Activated naive CD8-positive, alpha-beta T cell treated with anti-CD3 and anti-CD28 coated beads, Interleukin-2, amount 50 U/mL, for 24 hours (primary cell): ENCODE measurements around the gene SART3.

Experiments used
- ATAC-seq: fragments of 150-1000 bp; cut with Tn5 transposase; one replicate; pipeline ENCODE4 v1.10.0; 2021
- DNase-seq: peaks from one replicate; pipeline ENCODE4 v3.0.0; 2021
- H3K27ac Mint-ChIP-seq: one replicate; pipeline ENCODE4 v1.8.0; 2021; ENCODE audit warnings: mild to moderate bottlenecking, mixed read lengths
- H3K27me3 Mint-ChIP-seq: one replicate; pipeline ENCODE4 v1.8.0; 2021; ENCODE audit warnings: mixed read lengths
- H3K36me3 Mint-ChIP-seq: one replicate; pipeline ENCODE4 v1.8.0; 2021; ENCODE audit warnings: low read depth, mixed read lengths
- H3K4me1 Mint-ChIP-seq: one replicate; pipeline ENCODE4 v1.8.0; 2021; ENCODE audit warnings: mixed read lengths
- H3K4me3 Mint-ChIP-seq: one replicate; pipeline ENCODE4 v1.8.0; 2021; ENCODE audit warnings: mild to moderate bottlenecking, moderate library complexity, mixed read lengths
- H3K9me3 Mint-ChIP-seq: one replicate; pipeline ENCODE4 v1.8.0; 2021; ENCODE audit warnings: mixed read lengths

Gene SART3, protein sequence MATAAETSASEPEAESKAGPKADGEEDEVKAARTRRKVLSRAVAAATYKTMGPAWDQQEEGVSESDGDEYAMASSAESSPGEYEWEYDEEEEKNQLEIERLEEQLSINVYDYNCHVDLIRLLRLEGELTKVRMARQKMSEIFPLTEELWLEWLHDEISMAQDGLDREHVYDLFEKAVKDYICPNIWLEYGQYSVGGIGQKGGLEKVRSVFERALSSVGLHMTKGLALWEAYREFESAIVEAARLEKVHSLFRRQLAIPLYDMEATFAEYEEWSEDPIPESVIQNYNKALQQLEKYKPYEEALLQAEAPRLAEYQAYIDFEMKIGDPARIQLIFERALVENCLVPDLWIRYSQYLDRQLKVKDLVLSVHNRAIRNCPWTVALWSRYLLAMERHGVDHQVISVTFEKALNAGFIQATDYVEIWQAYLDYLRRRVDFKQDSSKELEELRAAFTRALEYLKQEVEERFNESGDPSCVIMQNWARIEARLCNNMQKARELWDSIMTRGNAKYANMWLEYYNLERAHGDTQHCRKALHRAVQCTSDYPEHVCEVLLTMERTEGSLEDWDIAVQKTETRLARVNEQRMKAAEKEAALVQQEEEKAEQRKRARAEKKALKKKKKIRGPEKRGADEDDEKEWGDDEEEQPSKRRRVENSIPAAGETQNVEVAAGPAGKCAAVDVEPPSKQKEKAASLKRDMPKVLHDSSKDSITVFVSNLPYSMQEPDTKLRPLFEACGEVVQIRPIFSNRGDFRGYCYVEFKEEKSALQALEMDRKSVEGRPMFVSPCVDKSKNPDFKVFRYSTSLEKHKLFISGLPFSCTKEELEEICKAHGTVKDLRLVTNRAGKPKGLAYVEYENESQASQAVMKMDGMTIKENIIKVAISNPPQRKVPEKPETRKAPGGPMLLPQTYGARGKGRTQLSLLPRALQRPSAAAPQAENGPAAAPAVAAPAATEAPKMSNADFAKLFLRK

DNA sequence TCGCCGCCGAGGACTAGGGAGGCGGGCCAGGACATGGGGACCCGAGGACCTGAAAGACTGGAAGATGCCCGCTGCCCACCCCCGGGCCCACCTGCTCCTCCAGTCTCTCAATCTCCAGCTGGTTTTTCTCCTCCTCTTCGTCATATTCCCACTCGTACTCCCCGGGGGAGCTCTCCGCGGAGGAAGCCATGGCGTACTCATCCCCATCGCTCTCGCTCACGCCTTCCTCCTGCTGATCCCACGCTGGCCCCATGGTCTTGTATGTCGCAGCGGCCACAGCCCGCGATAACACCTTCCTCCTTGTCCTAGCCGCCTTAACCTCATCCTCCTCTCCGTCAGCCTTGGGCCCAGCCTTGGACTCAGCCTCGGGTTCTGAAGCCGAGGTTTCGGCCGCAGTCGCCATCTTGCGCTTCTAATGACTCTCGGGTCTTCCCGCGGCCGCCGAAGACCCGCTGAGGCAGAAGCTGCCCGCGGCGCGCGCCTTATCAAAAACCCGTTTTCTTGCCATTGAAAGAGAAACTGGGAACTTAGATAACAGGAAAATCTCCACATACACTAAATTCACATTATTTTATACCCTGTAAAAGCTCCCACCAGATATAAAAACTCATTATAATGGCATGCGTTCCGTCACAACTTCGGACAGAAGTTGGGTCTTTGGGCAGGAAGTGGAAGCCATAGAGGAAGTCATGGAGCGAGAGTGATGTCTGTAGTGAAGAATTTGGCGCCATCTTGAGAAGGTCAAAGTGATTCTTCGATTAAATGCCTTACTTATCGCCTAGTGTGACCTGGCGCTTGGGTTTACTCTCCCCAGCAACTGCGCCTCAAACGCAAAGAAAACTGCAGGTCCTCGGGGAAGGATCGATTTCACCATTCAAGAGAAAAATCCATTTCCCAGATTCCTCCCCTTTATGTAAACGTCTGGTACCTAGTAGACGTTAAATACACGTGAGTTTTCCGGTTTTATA is at the start of gene SART3:
SART3 (minus strand) TSS at position 422 of the 968 bp plus-strand sequence; CDS start at position 403, 19 bp downstream.
- peak within 1 kb of the TSS; percentile 100 for H3K4me3 Mint-ChIP-seq
- ATAC-seq: peak; percentile 31
- peaks cover 37% of the 10 kb centered on the region for H3K36me3 Mint-ChIP-seq
- peaks cover 68% of the 10 kb centered on the region for H3K4me1 Mint-ChIP-seq
- H3K9me3 Mint-ChIP-seq: no peaks in the 10 kb centered on the region
- no peaks in the 10 kb centered on the region for H3K27me3 Mint-ChIP-seq
- H3K27ac Mint-ChIP-seq: peak within 1 kb of the TSS; percentile 100
- peak; percentile 83 for DNase-seq

DNA sequence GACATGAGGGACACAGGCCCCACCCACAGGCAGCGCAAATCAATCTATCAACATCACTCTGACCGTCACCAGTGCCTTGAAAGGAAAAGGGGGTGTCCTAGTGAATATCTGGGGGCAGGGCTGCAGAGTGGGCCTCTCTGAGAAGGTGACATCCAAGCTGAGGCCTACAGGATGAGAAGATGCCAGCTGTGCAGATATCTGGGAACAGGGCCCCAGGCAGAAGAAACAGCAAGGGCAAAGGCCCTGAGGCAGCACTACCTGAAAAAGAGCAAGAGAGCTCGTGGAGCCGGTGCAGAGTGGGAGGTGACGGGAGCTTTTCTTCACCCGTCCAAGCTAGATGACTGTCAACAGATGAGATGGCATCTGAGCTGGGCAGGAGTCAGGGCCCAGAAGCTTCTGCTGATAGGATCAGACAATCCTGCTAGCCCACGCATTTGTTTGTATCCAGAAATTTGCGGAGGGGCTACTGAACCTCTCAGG is 49.4 kb upstream of the SART3 start:
- DNase-seq (no peak), ATAC-seq (no peak)
- H3K36me3 Mint-ChIP-seq: peaks cover 2% of the 10 kb centered on the region
- no peak overlapping the region for H3K4me3 Mint-ChIP-seq
- no peak overlapping the region for H3K27ac Mint-ChIP-seq
- H3K27me3 Mint-ChIP-seq: peaks cover 5% of the 10 kb centered on the region
- peaks cover 33% of the 10 kb centered on the region for H3K4me1 Mint-ChIP-seq
- H3K9me3 Mint-ChIP-seq: peaks cover 3% of the 10 kb centered on the region

DNA sequence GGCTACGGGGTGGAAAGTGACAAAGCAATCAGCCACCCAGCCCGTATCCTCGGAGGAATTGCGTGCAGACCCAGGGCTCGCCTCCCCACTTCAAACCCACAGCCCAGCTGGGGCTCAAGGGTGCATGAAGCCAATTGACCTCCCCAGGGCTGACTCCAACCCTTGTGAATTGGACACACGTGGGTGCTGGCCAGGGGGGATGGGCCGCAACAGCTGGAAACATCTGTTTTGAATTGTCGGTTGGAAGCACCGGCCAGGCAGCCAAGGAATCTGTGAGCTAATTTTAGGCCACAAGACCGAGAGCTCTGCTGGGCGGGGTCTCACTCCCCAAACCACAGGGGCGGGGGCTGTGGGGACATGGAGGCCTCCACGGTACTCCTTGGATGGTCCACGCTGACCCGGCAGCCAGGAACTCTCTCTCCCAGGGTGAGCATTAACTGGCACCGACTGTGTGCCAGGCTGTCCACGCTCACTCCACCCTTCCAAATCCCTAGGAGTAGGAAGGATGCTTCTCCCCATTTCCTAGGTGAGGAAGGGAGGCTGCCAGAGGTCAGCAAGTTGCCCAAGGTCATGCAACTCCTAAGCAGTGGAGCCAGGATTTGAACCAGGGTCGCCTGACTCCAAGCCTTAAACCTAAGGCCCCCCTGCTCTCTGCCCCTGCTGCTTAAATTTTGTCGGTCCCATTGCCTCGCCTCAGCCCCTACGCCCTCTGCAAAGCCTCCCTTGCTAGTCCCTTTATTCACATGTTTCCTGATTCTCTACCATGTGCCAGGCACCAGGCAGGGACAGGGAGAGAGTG is 48.8 kb upstream of the SART3 start:
- Mint-ChIP-seq H3K4me3 (no peak overlapping the region), H3K27ac (no peak overlapping the region), H3K36me3 (peaks cover 2% of the 10 kb centered on the region), H3K9me3 (peaks cover 4% of the 10 kb centered on the region), H3K4me1 (peaks cover 31% of the 10 kb centered on the region), H3K27me3 (peaks cover 6% of the 10 kb centered on the region)
- no peak for DNase-seq
- ATAC-seq: no peak

DNA sequence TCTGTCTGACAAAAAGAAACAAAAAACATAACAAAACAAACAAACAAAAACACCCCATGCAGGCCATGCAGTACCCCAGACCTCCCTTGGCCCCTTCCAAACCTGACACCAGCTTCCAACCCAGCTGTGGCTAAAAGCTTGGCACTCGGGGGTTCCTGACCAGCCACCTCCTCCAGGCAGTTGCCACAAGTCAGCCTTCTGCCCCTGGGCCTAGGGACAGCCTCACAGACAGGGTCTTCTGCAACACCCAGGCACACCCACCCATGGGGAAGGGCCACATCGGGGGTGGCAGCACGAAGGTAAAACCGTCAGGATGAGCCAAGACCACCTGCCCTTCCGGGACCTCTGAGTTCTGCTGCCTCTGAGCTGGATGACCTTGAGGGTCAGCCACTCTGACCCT is 47.6 kb upstream of the SART3 start:
- no peak for DNase-seq
- no peak for ATAC-seq
- H3K27ac Mint-ChIP-seq: no peak overlapping the region
- peaks cover 2% of the 10 kb centered on the region for H3K36me3 Mint-ChIP-seq
- no peak overlapping the region for H3K4me3 Mint-ChIP-seq
- H3K4me1 Mint-ChIP-seq: peaks cover 24% of the 10 kb centered on the region
- peaks cover 4% of the 10 kb centered on the region for H3K9me3 Mint-ChIP-seq
- peaks cover 6% of the 10 kb centered on the region for H3K27me3 Mint-ChIP-seq

DNA sequence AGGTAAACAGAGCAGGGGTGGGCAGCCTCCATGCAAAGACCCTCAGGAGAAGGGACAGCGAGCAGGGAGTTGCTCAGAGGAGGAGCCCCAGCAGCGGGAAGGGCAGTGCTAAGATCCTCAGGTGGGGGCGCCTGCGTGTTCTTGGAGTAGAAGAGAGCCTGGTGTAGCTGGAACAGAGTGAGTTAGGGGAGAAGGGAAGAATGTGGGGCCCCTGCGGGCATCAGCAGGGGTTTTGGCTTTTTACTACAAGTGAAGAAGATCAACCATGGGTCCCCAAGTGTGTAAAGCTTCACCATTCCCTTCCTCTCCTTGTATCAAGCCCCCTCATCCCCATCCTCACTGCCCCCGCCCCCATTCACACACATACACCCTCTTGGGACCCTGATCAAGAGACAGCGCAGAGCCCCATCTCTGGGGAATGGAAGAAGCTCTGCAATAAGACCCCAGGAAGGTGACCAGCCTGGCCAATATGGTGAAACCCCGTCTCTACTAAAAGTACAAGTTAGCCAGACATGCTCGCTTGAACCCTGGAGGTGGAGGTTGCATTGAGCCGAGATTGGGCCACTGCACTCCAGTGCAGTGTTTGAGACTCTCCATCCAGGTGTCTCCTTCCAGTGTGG is 47.1 kb upstream of the SART3 start:
- H3K4me3 Mint-ChIP-seq: no peak overlapping the region
- no peak for ATAC-seq
- peaks cover 6% of the 10 kb centered on the region for H3K27me3 Mint-ChIP-seq
- H3K9me3 Mint-ChIP-seq: peaks cover 4% of the 10 kb centered on the region
- no peak for DNase-seq
- H3K36me3 Mint-ChIP-seq: peaks cover 2% of the 10 kb centered on the region
- H3K27ac Mint-ChIP-seq: no peak overlapping the region
- H3K4me1 Mint-ChIP-seq: peaks cover 19% of the 10 kb centered on the region

DNA sequence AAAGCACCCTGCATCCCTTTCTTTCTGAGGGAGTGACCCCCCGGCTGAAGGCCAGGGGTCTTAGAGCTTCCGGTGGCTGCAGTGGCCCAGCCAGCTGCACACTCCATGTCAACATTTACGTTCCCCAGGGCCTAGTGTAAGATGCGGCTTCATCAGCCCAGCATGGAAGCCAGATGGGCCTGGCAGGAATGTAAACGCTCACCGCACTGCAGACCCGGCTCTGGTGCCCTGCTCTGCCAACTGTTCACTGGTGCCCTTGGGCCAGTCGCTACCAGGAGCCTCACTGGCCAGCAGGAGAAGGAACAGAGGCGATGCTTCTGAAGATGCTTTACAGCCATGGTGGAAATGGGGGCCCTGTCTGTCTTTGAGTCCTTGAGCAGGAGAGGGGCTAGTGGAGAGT is 45.5 kb upstream of the SART3 start:
- DNase-seq (no peak), ATAC-seq (no peak)
- H3K9me3 Mint-ChIP-seq: peaks cover 4% of the 10 kb centered on the region
- H3K4me1 Mint-ChIP-seq: peaks cover 3% of the 10 kb centered on the region
- peak overlapping the region; percentile 14 for H3K4me3 Mint-ChIP-seq
- peaks cover 2% of the 10 kb centered on the region for H3K36me3 Mint-ChIP-seq
- H3K27ac Mint-ChIP-seq: peak overlapping the region; percentile 86
- peaks cover 6% of the 10 kb centered on the region for H3K27me3 Mint-ChIP-seq

DNA sequence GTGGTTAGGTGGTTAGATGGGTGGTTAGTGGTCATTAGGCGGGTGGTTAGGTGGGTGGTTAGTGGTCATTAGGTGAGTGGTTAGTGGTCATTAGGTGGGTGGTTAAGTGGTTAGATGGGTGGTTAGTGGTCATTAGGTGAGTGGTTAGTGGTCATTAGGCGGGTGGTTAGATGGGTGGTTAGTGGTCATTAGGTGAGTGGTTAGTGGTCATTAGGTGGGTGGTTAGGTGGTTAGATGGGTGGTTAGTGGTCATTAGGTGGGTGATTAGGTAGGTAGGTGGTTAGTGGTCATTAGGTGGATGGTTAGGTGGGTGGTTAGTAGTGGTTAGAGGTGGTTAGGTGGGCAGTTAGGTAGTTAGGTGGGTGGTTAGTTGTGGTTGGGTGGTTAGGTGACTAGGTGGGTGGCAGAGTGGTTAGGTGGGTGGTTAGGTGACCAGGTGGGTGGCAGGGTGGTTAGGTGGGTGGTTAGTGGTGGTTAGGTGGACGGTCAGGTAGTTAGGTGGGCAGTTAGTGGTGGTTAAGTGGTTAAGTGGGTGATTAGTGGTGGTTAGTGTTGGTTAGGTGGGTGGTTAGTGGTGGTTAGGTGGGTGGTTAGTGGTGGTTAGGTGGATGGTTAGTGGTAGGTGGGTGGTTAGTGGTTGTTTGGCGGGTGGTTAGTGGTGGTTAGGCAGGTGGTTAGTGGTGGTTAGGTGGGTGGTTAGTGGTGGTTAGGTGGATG is 44.9 kb upstream of the SART3 start:
- Mint-ChIP-seq H3K4me3 (peak overlapping the region; percentile 47), H3K27ac (peak overlapping the region; percentile 86)

DNA sequence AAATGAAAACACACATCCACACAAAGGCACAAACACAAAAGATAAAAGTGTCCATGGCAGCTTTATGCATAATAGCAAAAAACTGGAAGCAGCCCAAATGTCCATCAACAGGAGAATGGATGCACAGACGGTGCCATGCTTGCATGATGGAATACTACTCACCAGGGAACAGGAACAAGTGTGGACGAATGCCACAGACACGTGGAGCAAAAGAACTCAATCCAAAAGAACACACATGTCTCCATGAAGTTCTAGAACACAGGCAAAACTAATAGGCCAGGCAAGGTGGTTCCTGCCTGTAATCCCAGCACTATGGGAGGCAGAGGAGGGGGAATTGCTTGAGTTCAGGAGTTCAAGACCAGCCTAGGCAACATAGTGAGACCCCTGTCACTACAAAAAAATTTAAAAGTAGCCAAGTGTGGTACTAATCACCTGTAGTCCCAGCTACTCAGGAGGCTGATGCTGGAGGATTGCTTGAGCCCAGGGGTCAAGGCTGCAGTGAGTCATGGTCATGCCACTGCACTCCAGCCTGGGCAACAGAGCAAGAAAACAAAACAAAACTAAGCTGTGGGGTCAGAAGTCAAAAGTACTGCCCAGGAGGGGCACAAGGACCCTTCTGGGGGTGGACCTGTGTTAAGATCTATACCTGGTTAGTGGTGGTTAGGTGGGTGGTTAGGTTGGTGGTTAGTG is 44.2 kb upstream of the SART3 start:
- peak overlapping the region; percentile 47 for H3K4me3 Mint-ChIP-seq
- peaks cover 3% of the 10 kb centered on the region for H3K4me1 Mint-ChIP-seq
- peaks cover 6% of the 10 kb centered on the region for H3K27me3 Mint-ChIP-seq
- H3K27ac Mint-ChIP-seq: peak overlapping the region; percentile 86
- peaks cover 2% of the 10 kb centered on the region for H3K36me3 Mint-ChIP-seq
- peaks cover 4% of the 10 kb centered on the region for H3K9me3 Mint-ChIP-seq
- DNase-seq: no peak
- no peak for ATAC-seq

More for the DNA sequence above, 44.9 kb upstream of the SART3 start:
- Mint-ChIP-seq H3K27me3 (peaks cover 6% of the 10 kb centered on the region), H3K36me3 (peaks cover 2% of the 10 kb centered on the region), H3K9me3 (peaks cover 4% of the 10 kb centered on the region), H3K4me1 (peaks cover 3% of the 10 kb centered on the region)
- no peak for ATAC-seq
- DNase-seq: no peak

DNA sequence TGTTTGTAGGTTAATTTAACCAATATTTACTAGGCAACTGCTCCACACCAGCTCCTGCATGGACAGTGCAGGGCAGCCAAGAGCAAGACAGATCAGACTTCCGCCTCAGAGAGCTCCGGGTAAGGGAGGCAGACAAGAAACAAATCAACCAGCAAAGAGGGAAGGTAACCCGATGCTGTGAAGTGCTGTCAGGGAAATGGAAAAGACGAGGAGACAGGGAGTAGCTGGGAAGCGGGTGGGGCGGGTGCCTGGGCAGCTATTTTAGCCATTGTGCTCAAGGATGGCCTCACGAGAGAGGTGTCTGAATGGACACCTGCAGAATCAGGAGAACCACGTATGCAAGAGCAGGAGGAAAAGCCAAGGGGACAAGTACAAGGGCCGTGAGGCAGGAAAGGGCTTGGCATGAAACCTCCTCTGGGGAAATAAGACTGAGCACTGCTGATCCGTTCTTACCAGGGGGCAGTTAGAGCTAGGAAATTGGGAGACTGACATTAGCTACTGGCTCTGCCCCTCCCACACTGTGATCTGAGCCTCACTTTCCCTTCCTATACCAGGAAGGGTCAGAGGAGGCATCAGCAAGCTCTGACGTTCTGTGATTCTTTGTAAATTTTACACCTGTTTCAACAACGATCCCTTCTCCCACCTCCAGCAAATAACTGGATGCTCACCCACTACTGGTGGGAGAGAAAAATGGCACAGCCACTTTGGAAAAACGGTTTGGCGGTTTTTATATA is 43.4 kb upstream of the SART3 start:
- H3K27ac Mint-ChIP-seq: peak overlapping the region; percentile 86
- no peak for ATAC-seq
- peaks cover 3% of the 10 kb centered on the region for H3K4me1 Mint-ChIP-seq

DNA sequence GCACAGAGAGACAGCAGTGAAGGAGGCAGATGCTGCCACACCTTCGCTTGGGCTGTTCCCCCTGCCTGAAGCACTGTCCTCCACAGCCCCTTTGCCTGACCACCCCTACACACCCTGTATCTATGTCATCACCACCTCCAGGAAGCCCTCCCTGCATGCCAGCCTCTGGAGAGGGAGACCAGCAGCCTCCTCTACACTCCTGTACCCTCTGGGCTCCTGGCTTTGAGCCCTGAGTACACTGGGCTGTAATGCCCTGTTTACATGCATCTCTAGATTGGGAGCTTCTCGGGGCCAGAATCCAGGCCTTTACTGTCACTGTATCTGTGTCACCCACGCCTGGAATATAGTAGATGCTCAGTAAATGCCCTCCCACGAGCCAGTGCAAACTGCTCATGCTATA is 42.8 kb upstream of the SART3 start:
- ATAC-seq: no peak
- H3K27ac Mint-ChIP-seq: no peak overlapping the region
- peaks cover 4% of the 10 kb centered on the region for H3K9me3 Mint-ChIP-seq
- H3K4me1 Mint-ChIP-seq: peaks cover 3% of the 10 kb centered on the region
- no peak overlapping the region for H3K4me3 Mint-ChIP-seq
- H3K36me3 Mint-ChIP-seq: peaks cover 2% of the 10 kb centered on the region
- peaks cover 6% of the 10 kb centered on the region for H3K27me3 Mint-ChIP-seq
- no peak for DNase-seq

More for the DNA sequence above, 43.4 kb upstream of the SART3 start:
- H3K9me3 Mint-ChIP-seq: peaks cover 4% of the 10 kb centered on the region
- peaks cover 6% of the 10 kb centered on the region for H3K27me3 Mint-ChIP-seq
- no peak for DNase-seq
- H3K36me3 Mint-ChIP-seq: peaks cover 2% of the 10 kb centered on the region
- H3K4me3 Mint-ChIP-seq: no peak overlapping the region

DNA sequence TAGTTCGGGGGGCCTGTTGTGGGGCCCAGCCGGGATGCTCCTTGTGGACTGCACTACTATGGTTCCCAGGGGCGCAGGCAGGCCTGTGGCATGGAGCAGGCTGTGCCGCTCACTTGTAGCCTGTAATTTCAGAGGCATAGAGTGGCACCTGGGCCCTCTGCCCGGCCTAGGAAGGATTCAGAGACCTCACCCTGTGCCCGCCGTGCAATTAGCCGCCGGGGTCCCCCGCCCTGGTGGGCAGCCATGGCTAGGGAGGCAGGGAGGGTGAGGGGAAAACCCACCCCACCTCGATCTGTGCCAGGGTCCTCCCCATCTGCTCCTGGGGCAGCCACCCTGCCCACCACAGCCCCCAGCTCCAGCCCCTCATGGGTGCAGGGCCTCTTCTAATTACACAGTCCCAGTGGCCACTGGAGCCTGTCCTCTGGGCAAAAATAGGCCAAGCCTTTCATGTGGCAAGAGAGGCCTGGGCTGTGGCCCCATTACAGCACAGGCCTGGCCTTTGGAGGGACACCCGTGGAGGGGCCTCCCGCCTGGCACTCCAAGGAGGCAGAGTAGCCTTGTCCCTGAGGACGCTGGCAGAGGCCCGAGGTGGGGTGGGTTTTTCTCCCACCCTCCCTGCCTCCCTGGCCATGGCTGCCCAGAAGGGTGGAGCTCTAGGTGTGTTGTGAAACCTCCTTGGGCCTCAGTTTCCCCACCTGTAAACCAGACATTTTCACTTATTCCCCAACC is 42.2 kb upstream of the SART3 start:
- Mint-ChIP-seq H3K36me3 (peaks cover 2% of the 10 kb centered on the region), H3K27me3 (peaks cover 6% of the 10 kb centered on the region), H3K4me3 (no peak overlapping the region), H3K9me3 (peaks cover 4% of the 10 kb centered on the region), H3K27ac (no peak overlapping the region), H3K4me1 (peaks cover 3% of the 10 kb centered on the region)
- ATAC-seq (no peak), DNase-seq (no peak)
